NCI-H2196 treated with DMSO at 0.1 percent for 48 hours (cell line): ENCODE measurements around the gene VSIG10L.

Experiments
- DNase-seq: peaks from one replicate; lab custom pipeline; 2025; ENCODE audit not compliant: unreplicated experiment; lab: John Stamatoyannopoulos, UW

Gene VSIG10L

GRCh38 chr19:51365965-51366388, 24.0 kb upstream of the VSIG10L start, which contains the start of gene ETFB:
Gene ETFB, minus strand, starts transcription at chr19:51366388. Its CDS starts 62 bp downstream, at chr19:51366326.
- DNase-seq = no peak

GRCh38 chr19:51365211-51365964, 23.4 kb upstream of the VSIG10L start:
- DNase-seq = no peak

GRCh38 chr19:51364200-51365106, 22.5 kb upstream of the VSIG10L start:
- DNase-seq = no peak

GRCh38 chr19:51361239-51361638, 19.3 kb upstream of the VSIG10L start:
- no peak for DNase-seq

GRCh38 chr19:51359294-51359693, 17.4 kb upstream of the VSIG10L start:
- DNase-seq = no peak

GRCh38 chr19:51357952-51358351, 16.0 kb upstream of the VSIG10L start:
- no peak for DNase-seq

GRCh38 chr19:51356159-51356801, 14.3 kb upstream of the VSIG10L start:
- DNase-seq = no peak

- no peak for DNase-seq
Observed at GRCh38 chr19:51354742-51355148, 12.8 kb upstream of the VSIG10L start.

GRCh38 chr19:51354103-51354741, 12.3 kb upstream of the VSIG10L start:
- no peak for DNase-seq

- DNase-seq = no peak
Observed at GRCh38 chr19:51352783-51353360, 10.9 kb upstream of the VSIG10L start.

- DNase-seq = no peak
Observed at GRCh38 chr19:51351266-51351990, 9.5 kb upstream of the VSIG10L start.

GRCh38 chr19:51347209-51347928, 5.4 kb upstream of the VSIG10L start:
- DNase-seq = no peak

- no peak for DNase-seq
Observed at GRCh38 chr19:51346742-51347141, 4.8 kb upstream of the VSIG10L start.

- no peak for DNase-seq
Observed at GRCh38 chr19:51345076-51345620, 3.2 kb upstream of the VSIG10L start.

GRCh38 chr19:51342631-51343569, 961 bp upstream of the VSIG10L start:
- no peak for DNase-seq

- DNase-seq = no peak
Observed at GRCh38 chr19:51341066-51341465, 873 bp downstream of the VSIG10L start.

- no peak for DNase-seq
Observed at GRCh38 chr19:51339687-51340656, 2.0 kb downstream of the VSIG10L start.
